ENCODE data around the gene GABBR2.

GABBR2 gene

GRCh38 chr9:98373609-98374008, 335.1 kb downstream of the GABBR2 start:
- no peak for TF ChIP-seq EZH2 (optimal IDR thresholded peaks at IDR 0.05; ENCODE audit: low read depth, low read length)
- TF ChIP-seq CTCF (IDR thresholded peaks at IDR 0.05; ENCODE audit: low read length), result no peak
- no peak for TF ChIP-seq EZH2phosphoT487 (IDR thresholded peaks at IDR 0.05; ENCODE audit: low read length)
- Histone ChIP-seq H3K9ac (ENCODE audit: low read length) (no peak overlapping the region), H4K20me1 (ENCODE audit: insufficient read depth, low read length) (no peaks in the 10 kb centered on the region), H3F3A (ENCODE audit: insufficient read depth, low read length) (no peaks in the 10 kb centered on the region), H3K9me2 (replicated peaks; ENCODE audit: insufficient read depth, low read length) (no peaks in the 10 kb centered on the region), H3K9me3 (replicated peaks; ENCODE audit: insufficient read depth, low read length) (no peaks in the 10 kb centered on the region), H3K27me3 (replicated peaks; ENCODE audit: insufficient read depth, low read length) (no peaks in the 10 kb centered on the region), H3K79me2 (ENCODE audit: low read length) (no peaks in the 10 kb centered on the region), H3K4me3 (ENCODE audit: low read length) (no peak overlapping the region), H3K36me3 (replicated peaks; ENCODE audit: insufficient read depth, low read length) (no peaks in the 10 kb centered on the region), H3K4me1 (ENCODE audit: low read length) (no peaks in the 10 kb centered on the region), H3K27ac (ENCODE audit: low read length) (no peak overlapping the region), H3K4me2 (ENCODE audit: low read depth, low read length) (no peak overlapping the region), H2AFZ (ENCODE audit: low read length) (no peak overlapping the region)
- no peak for DNase-seq

- Histone ChIP-seq H3F3A (ENCODE audit: insufficient read depth, low read length) (no peaks in the 10 kb centered on the region), H3K4me2 (ENCODE audit: low read depth, low read length) (no peak overlapping the region), H4K20me1 (ENCODE audit: insufficient read depth, low read length) (no peaks in the 10 kb centered on the region), H3K27ac (ENCODE audit: low read length) (no peak overlapping the region), H3K9me3 (replicated peaks; ENCODE audit: insufficient read depth, low read length) (no peaks in the 10 kb centered on the region), H3K4me1 (ENCODE audit: low read length) (no peaks in the 10 kb centered on the region), H3K9ac (ENCODE audit: low read length) (no peak overlapping the region), H3K79me2 (ENCODE audit: low read length) (no peaks in the 10 kb centered on the region), H3K36me3 (replicated peaks; ENCODE audit: insufficient read depth, low read length) (no peaks in the 10 kb centered on the region), H3K4me3 (ENCODE audit: low read length) (no peak overlapping the region), H2AFZ (ENCODE audit: low read length) (no peak overlapping the region), H3K27me3 (replicated peaks; ENCODE audit: insufficient read depth, low read length) (no peaks in the 10 kb centered on the region), H3K9me2 (replicated peaks; ENCODE audit: insufficient read depth, low read length) (no peaks in the 10 kb centered on the region)
- DNase-seq, result no peak
- TF ChIP-seq EZH2 (optimal IDR thresholded peaks at IDR 0.05; ENCODE audit: low read depth, low read length) (no peak), EZH2phosphoT487 (IDR thresholded peaks at IDR 0.05; ENCODE audit: low read length) (no peak), CTCF (IDR thresholded peaks at IDR 0.05; ENCODE audit: low read length) (no peak)
These were observed 336.5 kb downstream of the GABBR2 start for GRCh38 chr9:98372077-98372836.

GRCh38 chr9:98370976-98371315, 337.8 kb downstream of the GABBR2 start:
- H3K9me2 ChIP-seq (replicated peaks; ENCODE audit: insufficient read depth, low read length), result no peaks in the 10 kb centered on the region
- TF ChIP-seq EZH2phosphoT487 (IDR thresholded peaks at IDR 0.05; ENCODE audit: low read length), result no peak
- TF ChIP-seq CTCF (IDR thresholded peaks at IDR 0.05; ENCODE audit: low read length), result no peak
- no peak for TF ChIP-seq EZH2 (optimal IDR thresholded peaks at IDR 0.05; ENCODE audit: low read depth, low read length)

More at GRCh38 chr9:98370976-98371315, 337.8 kb downstream of the GABBR2 start:
- H3K4me2 ChIP-seq (ENCODE audit: low read depth, low read length), result no peak overlapping the region
- H3K4me3 ChIP-seq (ENCODE audit: low read length), result no peak overlapping the region
- H3K79me2 ChIP-seq (ENCODE audit: low read length), result no peaks in the 10 kb centered on the region
- H2AFZ ChIP-seq (ENCODE audit: low read length), result no peak overlapping the region
- no peaks in the 10 kb centered on the region for H3K36me3 ChIP-seq (replicated peaks; ENCODE audit: insufficient read depth, low read length)
- H3K27ac ChIP-seq (ENCODE audit: low read length), result no peak overlapping the region
- no peak overlapping the region for H3K9ac ChIP-seq (ENCODE audit: low read length)
- no peaks in the 10 kb centered on the region for H3K27me3 ChIP-seq (replicated peaks; ENCODE audit: insufficient read depth, low read length)
- H3K4me1 ChIP-seq (ENCODE audit: low read length), result no peaks in the 10 kb centered on the region
- no peak for DNase-seq
- no peaks in the 10 kb centered on the region for H3F3A ChIP-seq (ENCODE audit: insufficient read depth, low read length)
- 0 out of 2 replicates have a peak, but pooled peaks cover under 1% of the 10 kb centered on the region for H3K9me3 ChIP-seq (replicated peaks; ENCODE audit: insufficient read depth, low read length)
- no peaks in the 10 kb centered on the region for H4K20me1 ChIP-seq (ENCODE audit: insufficient read depth, low read length)

Data from MM.1S (cell line).